ENCODE results near the gene FEM1C.

DNA sequence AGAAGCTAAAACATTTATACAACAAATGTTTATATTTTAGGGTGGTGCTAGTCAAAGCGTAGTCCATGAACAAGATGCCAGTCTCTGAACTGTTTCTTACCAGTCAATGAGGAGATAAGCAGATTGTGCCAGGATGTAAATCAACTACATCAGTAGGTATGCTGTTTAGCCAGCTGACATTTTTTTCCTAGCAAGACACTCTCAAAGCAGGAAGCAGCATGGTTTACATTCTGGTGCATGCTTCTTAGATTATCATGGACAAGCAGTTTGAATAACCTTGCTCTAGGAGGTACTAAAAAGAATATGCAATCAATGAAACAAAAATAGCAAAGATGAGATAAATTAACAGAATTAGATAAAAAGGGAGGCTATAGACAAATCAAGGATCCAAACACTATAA is 40.7 kb upstream of the FEM1C start:
- TF ChIP-seq, protein P1, sequence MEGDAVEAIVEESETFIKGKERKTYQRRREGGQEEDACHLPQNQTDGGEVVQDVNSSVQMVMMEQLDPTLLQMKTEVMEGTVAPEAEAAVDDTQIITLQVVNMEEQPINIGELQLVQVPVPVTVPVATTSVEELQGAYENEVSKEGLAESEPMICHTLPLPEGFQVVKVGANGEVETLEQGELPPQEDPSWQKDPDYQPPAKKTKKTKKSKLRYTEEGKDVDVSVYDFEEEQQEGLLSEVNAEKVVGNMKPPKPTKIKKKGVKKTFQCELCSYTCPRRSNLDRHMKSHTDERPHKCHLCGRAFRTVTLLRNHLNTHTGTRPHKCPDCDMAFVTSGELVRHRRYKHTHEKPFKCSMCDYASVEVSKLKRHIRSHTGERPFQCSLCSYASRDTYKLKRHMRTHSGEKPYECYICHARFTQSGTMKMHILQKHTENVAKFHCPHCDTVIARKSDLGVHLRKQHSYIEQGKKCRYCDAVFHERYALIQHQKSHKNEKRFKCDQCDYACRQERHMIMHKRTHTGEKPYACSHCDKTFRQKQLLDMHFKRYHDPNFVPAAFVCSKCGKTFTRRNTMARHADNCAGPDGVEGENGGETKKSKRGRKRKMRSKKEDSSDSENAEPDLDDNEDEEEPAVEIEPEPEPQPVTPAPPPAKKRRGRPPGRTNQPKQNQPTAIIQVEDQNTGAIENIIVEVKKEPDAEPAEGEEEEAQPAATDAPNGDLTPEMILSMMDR (IDR thresholded peaks at IDR 0.05), result no peak
- TF ChIP-seq POLR2A (IDR thresholded peaks at IDR 0.05), result no peak
